22Rv1 (cell line): ENCODE results near the gene ANKRD61.
"Not testable (repeated sequence)": the region's sequence is repeated elsewhere in the genome, so short reads cannot be mapped to it uniquely, and the experiment has no call there.

Source experiments
- H3K27ac ChIP-seq: fragments of 450-650 bp; 2 replicates; pipeline ENCODE4 v1.5.1; 2017
- ZFX ChIP-seq: fragments of 450-650 bp; IDR thresholded peaks from 2 replicates; pipeline ENCODE4 v1.6.1; 2017; ENCODE audit warnings: antibody characterized with exemption, borderline replicate concordance
- TF ChIP-seq, protein P1 (sequence below): fragments of 450-650 bp; IDR thresholded peaks from 2 replicates; pipeline ENCODE4 v1.5.1; 2017; ENCODE audit warnings: mild to moderate bottlenecking

The ANKRD61 gene

DNA sequence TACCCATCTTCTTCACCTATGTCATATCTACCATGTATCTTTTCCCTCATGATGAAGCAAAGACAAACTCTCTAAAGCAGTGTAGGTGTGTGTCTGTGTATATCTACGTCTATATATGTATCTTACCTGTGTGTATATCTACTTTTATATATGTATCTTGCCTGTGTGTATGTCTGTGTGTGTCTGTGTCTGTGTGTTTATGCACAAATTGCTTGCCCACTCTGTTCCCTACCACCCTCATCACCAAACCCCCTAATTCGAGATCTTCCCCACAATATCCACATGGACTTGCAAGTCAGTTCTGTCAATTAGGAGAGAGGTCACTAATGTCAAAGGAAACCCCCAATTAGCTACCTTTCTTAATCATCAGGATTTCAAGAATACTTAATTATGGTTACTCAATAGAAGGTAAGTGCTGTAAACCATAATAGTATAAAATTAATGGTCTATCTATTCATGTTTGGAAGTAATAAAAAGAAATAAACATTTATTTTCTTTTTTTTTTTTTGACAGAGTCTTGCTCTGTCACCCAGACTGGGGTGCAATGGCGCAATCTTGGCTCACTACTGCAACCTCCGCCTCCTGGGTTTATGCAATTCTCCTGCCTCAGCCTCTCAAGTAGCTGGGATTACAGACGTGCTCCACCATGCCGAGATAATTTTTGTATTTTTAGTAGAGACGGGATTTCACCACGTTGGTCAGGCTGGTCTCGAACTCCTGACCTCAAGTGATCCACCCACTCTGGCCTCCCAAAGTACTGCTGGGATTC lies 43.6 kb downstream of the ANKRD61 start:
- no peak for TF ChIP-seq ZFX
- TF ChIP-seq, protein P1, sequence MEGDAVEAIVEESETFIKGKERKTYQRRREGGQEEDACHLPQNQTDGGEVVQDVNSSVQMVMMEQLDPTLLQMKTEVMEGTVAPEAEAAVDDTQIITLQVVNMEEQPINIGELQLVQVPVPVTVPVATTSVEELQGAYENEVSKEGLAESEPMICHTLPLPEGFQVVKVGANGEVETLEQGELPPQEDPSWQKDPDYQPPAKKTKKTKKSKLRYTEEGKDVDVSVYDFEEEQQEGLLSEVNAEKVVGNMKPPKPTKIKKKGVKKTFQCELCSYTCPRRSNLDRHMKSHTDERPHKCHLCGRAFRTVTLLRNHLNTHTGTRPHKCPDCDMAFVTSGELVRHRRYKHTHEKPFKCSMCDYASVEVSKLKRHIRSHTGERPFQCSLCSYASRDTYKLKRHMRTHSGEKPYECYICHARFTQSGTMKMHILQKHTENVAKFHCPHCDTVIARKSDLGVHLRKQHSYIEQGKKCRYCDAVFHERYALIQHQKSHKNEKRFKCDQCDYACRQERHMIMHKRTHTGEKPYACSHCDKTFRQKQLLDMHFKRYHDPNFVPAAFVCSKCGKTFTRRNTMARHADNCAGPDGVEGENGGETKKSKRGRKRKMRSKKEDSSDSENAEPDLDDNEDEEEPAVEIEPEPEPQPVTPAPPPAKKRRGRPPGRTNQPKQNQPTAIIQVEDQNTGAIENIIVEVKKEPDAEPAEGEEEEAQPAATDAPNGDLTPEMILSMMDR = no peak
- H3K27ac ChIP-seq = no peak overlapping the region

DNA sequence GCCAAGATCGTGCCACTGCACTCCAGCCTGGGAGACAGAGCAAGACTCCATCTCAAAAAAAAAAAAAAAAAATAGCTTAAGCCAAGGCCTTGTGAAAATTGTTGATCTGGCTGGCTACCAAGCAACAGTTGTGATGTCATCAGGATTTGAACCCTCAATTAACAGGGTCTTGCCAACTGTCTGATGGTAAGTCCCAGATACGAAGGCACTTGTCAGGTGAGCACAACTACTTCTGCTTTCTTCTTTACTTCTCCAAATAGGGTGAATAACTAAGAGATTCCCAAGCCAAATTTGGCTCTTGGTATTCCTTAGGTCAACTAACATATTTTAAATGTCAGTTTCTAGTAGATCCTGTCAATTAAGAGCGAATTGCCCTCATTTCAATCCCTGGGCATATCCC lies 47.4 kb downstream of the ANKRD61 start:
- TF ChIP-seq, protein P1 = no peak
- no peak for TF ChIP-seq ZFX

DNA sequence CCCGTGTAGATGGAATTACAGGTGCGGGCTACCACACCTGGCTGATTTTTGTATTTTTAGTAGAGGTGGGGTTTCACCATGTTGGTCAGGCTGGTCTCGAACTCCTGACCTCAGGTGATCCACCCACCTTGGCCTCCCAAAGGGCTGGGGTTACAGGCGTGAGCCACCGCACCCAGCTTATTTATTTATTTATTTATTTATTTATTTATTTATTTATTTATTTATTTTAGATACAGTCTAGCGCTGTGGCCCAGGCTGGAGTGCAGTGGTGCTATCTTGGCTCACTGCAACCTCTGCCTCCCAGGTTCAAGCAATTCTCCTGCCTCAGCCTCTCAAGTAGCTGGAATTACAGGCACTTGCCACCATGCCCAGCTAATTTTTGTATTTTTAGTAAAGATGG lies 51.9 kb downstream of the ANKRD61 start:
- H3K27ac ChIP-seq = not testable (repeated sequence)

More for the DNA sequence above, 47.4 kb downstream of the ANKRD61 start:
- no peak overlapping the region for H3K27ac ChIP-seq
